GM19099 (cell line): ENCODE results near the gene CNN1.

Experiments used
- POLR2A ChIP-seq: IDR thresholded peaks from 3 replicates; pipeline ENCODE4 v1.6.1; 2011; ENCODE audit warnings: low read depth; ENCODE audit not compliant: insufficient read length; ENCODE audit errors: extremely low read depth

Gene CNN1

GRCh38 chr19:11578258-11579142 is 39.8 kb downstream of the CNN1 start:
- TF ChIP-seq POLR2A: peak; percentile 49

DNA sequence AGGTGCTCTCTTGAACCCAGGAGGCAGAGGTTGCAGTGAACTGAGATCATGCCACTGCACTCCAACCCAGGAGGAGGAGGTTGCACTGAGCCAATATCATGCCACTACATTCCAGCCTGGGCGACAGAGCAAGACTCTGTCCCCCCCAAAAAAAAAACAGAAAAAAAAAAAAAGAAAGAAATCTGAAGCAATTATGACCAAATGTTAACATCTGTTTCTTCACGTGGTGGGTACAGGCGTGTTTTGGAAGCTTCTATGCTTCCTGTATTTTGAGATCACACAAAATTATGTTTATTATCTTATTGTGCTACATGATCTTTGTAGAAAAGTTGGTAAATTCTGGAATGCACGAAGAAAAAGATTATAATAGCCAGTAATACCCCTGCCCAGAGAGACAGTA is 41.5 kb downstream of the CNN1 start:
- no peak for TF ChIP-seq POLR2A

DNA sequence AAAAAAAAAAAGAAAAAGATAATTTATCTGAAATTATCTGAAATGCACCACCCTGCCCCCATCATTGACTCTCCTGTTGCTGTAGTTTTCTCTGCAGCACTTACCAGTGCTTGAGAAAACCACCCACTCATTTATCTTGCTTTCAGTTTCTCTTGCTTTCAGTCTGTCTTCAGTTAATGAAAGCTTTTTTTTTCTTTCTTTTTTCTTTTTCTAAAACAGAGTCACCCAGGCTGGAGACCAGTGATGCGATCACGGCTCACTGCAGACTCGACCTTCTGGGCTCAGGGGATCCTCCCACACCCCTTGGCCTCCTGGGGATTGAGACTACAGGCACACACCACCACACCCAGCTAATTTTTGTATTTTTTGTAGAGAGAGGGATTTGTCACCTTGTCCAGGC is 43.1 kb downstream of the CNN1 start:
- TF ChIP-seq POLR2A: no peak

GRCh38 chr19:11586331-11586730 is 47.7 kb downstream of the CNN1 start:
- TF ChIP-seq POLR2A: no peak

GRCh38 chr19:11587302-11587974 is 48.8 kb downstream of the CNN1 start:
- TF ChIP-seq POLR2A: no peak

DNA sequence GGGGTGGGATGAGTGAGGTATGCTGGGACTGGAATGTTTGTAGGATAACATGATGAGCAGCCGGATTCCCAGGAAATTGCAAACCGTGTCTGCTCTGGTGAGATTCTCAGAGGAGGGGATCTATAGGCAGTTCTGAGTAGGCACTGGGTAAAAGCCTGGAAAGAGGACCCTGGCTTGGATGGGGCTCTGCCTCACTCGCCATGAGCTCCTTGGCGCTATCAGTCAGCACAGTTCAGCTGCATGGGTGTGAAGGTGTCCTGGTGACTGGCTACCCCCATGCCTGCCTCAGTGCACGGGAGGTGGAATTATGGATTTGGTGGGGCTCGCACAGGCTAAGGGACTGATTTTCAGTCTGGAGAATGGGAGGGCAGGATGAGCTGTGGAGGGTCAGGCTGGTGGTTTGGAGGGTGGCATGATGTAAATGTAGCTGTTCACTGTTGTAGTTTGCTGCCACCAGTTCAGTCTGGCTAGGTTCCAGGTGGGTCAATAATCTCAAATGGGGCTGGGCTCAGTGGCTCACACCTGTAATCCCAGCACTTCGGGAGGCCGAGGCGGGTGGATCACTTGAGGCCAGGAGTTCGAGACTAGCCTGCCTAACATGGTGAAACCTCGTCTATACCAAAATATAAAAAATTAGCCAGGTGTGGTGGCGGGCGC is 49.5 kb downstream of the CNN1 start:
- no peak for TF ChIP-seq POLR2A

GRCh38 chr19:11594084-11594483 is 55.4 kb downstream of the CNN1 start:
- no peak for TF ChIP-seq POLR2A

DNA sequence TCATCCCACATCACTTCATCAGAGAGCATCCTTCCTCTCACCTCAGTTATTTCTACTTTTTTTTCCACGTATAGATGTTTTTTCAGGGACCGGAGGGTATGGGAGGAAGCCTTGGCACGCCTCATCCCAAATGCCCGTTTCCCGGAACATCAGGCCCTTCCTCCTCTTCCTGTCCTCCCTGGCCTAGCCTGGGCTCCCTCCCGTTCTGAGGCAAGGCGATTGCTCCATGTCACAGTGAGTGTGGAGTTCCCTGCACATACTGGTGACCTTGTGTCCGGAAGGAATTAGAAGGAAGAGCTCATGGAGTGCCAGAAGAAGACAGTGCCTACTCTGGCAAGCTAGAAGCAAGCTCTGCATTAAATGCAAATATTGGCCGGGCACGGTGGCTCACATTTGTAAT is 57.5 kb downstream of the CNN1 start:
- no peak for TF ChIP-seq POLR2A

DNA sequence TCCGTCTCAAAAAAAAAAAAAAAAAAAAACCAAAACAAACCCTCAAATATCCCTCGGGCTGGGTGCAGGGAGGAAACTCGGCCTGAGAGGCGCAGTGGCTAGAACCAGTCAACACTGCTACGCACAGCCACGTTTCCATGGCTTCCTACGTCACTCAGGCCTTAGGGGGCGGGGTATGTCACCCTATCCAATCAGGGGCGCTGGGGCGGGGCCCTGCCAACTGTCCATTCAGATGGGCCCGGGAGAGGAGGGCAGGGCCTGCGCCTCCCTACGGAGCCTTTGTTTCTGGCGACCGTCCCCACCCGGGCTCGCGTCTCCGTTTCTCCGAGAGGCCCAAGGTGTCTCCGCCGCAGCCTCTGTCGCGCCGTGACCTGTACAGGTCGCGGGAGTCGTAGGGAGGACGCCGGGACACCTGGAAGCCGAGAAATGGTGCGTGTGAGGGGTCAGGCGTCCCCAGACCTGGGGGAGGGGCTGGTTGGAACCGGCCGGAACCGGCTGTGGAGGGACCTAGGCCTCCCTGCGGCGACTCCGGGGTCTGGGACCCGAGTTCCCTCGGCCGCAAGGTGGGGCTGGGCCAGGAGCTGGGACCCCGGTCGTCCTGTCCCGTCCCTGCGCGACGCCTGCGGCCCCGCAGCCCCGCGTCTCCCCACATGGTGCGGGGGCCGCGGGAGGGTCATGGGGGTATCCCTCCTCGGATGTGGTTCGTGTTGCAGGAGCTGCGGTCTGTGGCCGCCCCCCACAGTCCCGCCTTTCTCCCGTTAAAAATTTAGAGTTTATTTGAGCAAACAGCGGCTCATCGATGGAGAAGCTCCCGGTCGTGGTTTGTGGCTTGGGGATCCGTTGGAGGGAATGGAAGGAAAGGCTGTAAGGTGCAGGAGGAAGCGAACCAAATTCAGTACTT is 58.8 kb downstream of the CNN1 start, which contains the start of gene ZNF627:
Gene ZNF627, plus strand, starts transcription at position 282 of the 901 bp plus-strand sequence. Its CDS starts 145 bp downstream, at position 427.
- peak; percentile 95 for TF ChIP-seq POLR2A

- no peak for TF ChIP-seq POLR2A
Measured at GRCh38 chr19:11598103-11598483, 59.4 kb downstream of the CNN1 start.

- TF ChIP-seq POLR2A: no peak
Measured at GRCh38 chr19:11598746-11599145, 60.1 kb downstream of the CNN1 start.
